RCC 7860 (cell line): Measurements from ENCODE around the gene ARCN1.

ENCODE experiments used
- DNase-seq: peaks from one replicate; pipeline ENCODE4 v3.0.0-alpha.2; 2015; ENCODE audit warnings: low spot score
- FAIRE-seq: peaks from 2 replicates; lab custom pipeline; 2012; peaks lifted over from hg19 to GRCh38; lab: Jason Lieb, UNC

Gene ARCN1

GRCh38 chr11:118619444-118620197 is 47.4 kb downstream of the ARCN1 start:
- DNase-seq (peak; percentile 88), FAIRE-seq (peak; percentile 89)

GRCh38 chr11:118620529-118621070 is 48.4 kb downstream of the ARCN1 start:
- DNase-seq (peak; percentile 64), FAIRE-seq (no peak)

- no peak for FAIRE-seq
- peak; percentile 65 for DNase-seq
Measured at GRCh38 chr11:118621071-118621783, 49.0 kb downstream of the ARCN1 start.

GRCh38 chr11:118621784-118622375 is 49.7 kb downstream of the ARCN1 start:
- FAIRE-seq = no peak
- DNase-seq = no peak

- FAIRE-seq (peak; percentile 73), DNase-seq (peak; percentile 83)
Measured at GRCh38 chr11:118622376-118623268, 50.4 kb downstream of the ARCN1 start.

GRCh38 chr11:118623269-118623655 is 51.1 kb downstream of the ARCN1 start:
- no peak for FAIRE-seq
- peak; percentile 75 for DNase-seq

GRCh38 chr11:118625036-118625690 is 53.0 kb downstream of the ARCN1 start:
- FAIRE-seq = no peak
- no peak for DNase-seq

GRCh38 chr11:118625976-118626375 is 53.8 kb downstream of the ARCN1 start:
- DNase-seq (no peak), FAIRE-seq (no peak)

- FAIRE-seq = no peak
- DNase-seq = no peak
Measured at GRCh38 chr11:118627566-118627965, 55.4 kb downstream of the ARCN1 start.

GRCh38 chr11:118628031-118628430 is 55.8 kb downstream of the ARCN1 start:
- no peak for DNase-seq
- FAIRE-seq = no peak

GRCh38 chr11:118628432-118628831 is 56.2 kb downstream of the ARCN1 start:
- DNase-seq (no peak), FAIRE-seq (no peak)

- FAIRE-seq (no peak), DNase-seq (no peak)
Measured at GRCh38 chr11:118628861-118629549, 56.8 kb downstream of the ARCN1 start.

GRCh38 chr11:118629761-118630661 is 57.8 kb downstream of the ARCN1 start:
- DNase-seq (no peak), FAIRE-seq (no peak)

- FAIRE-seq (no peak), DNase-seq (no peak)
Measured at GRCh38 chr11:118631142-118631909, 59.1 kb downstream of the ARCN1 start.

- no peak for DNase-seq
- no peak for FAIRE-seq
Measured at GRCh38 chr11:118632577-118633318, 60.5 kb downstream of the ARCN1 start.

- FAIRE-seq (no peak), DNase-seq (no peak)
Measured at GRCh38 chr11:118633319-118633690, 61.1 kb downstream of the ARCN1 start.

- FAIRE-seq (no peak), DNase-seq (no peak)
Measured at GRCh38 chr11:118633979-118634378, 61.8 kb downstream of the ARCN1 start.
